Esophagus muscularis mucosa (tissue), 4 donors: ENCODE data around the gene EMD. TPM values are rescaled to one million over a fixed set of nuclear protein-coding genes. Genes with fewer than 3 reads are reported as not detected.
A peak's percentile ranks its signal among the peaks of the same experiment; 100 is the strongest.

ENCODE experiments used
- DNase-seq: peaks from one replicate; pipeline ENCODE4 v3.0.0-alpha.2; 2017; ENCODE audit errors: extremely low spot score
- H3K27ac ChIP-seq, 4 donors: fragments of 200-600 bp; sonication (generic); replicated peaks in 1 of 4; 1 replicate in 3 of 4; 2 replicates in 1 of 4; pipeline ENCODE4 v1.5.1; 2016 to 2019; ENCODE audit warnings: mild to moderate bottlenecking in 1 of 4
- H3K27me3 ChIP-seq, 4 donors: fragments of 200-600 bp; sonication (generic); one replicate each; pipeline versions ENCODE4 v1.5.1 to v1.6.0; 2016 to 2019
- H3K36me3 ChIP-seq, 4 donors: fragments of 200-600 bp; sonication (generic); one replicate each; pipeline ENCODE4 v1.5.1; 2016 to 2019
- H3K4me1 ChIP-seq, 4 donors: fragments of 200-600 bp; sonication (generic); one replicate each; pipeline ENCODE4 v1.5.1; 2016 to 2019
- H3K4me3 ChIP-seq, 4 donors: fragments of 200-600 bp; sonication (generic); 1 replicate in 2 of 4; 2 replicates in 2 of 4; pipeline ENCODE4 v1.5.1; 2016 to 2019; ENCODE audit warnings: mild to moderate bottlenecking in 4 of 4, moderate library complexity in 1 of 4
- H3K9me3 ChIP-seq, 4 donors: fragments of 200-600 bp; sonication (generic); 1 replicate in 3 of 4; 2 replicates in 1 of 4; pipeline ENCODE4 v1.5.1; 2016 to 2019
- CTCF ChIP-seq, 3 experiments: fragments of 200-600 bp in 2 of 3; fragments of 450-650 bp in 1 of 3; sonication (generic) in 2 of 3; IDR thresholded peaks; one replicate each; pipeline ENCODE4 v1.5.1; 2017 to 2019; ENCODE audit warnings: antibody characterized with exemption in 3 of 3, mild to moderate bottlenecking in 2 of 3, moderate library complexity in 1 of 3
- EP300 ChIP-seq: sonication (generic); formaldehyde crosslinking; IDR thresholded peaks from one replicate; pipeline ENCODE4 v1.6.1; 2017; ENCODE audit warnings: antibody characterized with exemption
- POLR2A ChIP-seq: fragments of 450-650 bp; IDR thresholded peaks from one replicate; pipeline ENCODE4 v1.6.1; 2017; ENCODE audit warnings: antibody characterized with exemption, moderate library complexity, mild to moderate bottlenecking, low read depth
- POLR2AphosphoS5 ChIP-seq, 2 donors: sonication (generic); formaldehyde crosslinking; IDR thresholded peaks; one replicate each; pipeline ENCODE4 v1.6.1; 2017; ENCODE audit warnings: antibody characterized with exemption in 2 of 2
- WGBS: methylation state at CpG from one replicate; pipeline ENCODE4 v1.1.5; 2018; 5-methylcytosine and 5-hydroxymethylcytosine counted together
- intact Hi-C: fragments of 100-400 bp; cut with DNase I; formaldehyde crosslinking; loops from one replicate; pipeline ENCODE4 v1.15.1; 2023
- total RNA-seq, 4 donors: library from RNA; depleted of rRNA; stranded (reverse); fragments of >200 nt; gene quantifications; one replicate each; pipeline versions ENCODE4 v1.1.0 to v1.2.1, GENCODE V29; 2016

EMD gene
- total RNA-seq, 4 donors from 2014 or later, result 37.0 to 64.7 (median 57.7) TPM

DNA sequence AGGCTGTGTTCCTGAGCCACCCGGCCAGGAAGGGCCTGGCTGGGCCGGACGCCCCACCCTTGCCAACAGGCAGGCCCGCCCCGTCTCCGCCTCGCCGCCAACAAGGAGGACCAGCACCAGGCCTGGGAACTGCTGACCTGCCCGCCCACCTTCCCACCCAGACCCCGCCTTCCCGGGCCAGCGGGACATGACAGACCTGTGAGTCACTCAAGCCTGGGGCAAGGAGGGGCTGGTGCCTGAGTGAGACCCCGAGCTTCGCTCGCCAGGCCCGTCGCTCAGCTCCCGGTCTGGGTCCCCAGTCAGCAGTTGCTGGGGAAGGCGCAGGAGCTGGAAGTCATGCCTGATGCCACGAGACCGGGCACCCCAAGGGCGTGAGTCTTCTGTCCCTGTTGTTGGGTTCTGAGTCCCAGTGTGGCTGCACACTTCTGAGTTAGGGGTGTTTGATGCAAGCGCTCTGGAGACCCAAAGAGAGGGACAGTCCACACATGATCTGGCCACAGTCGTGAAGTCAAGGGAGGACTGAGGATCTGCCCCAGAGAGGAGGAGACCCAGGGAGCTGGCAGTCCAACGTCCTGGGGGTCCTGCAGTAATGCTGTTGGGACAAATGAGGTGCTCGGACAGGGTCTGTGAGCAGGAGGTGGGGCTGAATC, 30.3 kb downstream of the EMD start, which contains the start of gene DNASE1L1:
Gene DNASE1L1, minus strand, starts transcription at position 33 of the 650 bp plus-strand sequence. CDS start 3,686 bp downstream, outside the sequence.
- H3K27ac ChIP-seq, result peak within 1 kb of the TSS; percentile 55 to 73 (median 66)
- 51% methylated on average over 16 of the region's 26 CpGs for WGBS
- H3K36me3 ChIP-seq, result peaks cover 0 to 12% (median 5%) of the 10 kb centered on the region in 4 donors

DNA sequence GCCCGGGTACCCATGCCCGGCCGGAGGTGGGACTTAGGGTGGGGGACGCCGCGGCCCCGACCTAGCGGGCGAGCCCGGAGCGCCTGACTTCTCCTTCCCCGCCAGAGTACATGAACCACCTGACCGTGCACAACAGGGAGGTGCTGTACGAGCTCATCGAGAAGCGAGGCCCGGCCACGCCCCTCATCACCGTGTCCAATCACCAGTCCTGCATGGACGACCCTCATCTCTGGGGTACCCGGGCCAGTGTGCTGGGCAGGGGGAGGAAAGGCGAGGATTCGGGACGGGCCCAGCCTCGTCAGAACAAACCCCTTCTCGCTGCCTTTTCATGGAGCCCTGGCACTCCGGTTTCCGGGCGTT, 32.9 kb downstream of the EMD start:
- Histone ChIP-seq H3K4me1 (peaks cover 3 to 27% (median 19%) of the 10 kb centered on the region in 4 donors), H3K9me3 (no peaks in the 10 kb centered on the region), H3K4me3 (peak overlapping the region; percentile 73 to 78 (median 76)), H3K36me3 (peaks cover 0 to 22% (median 6%) of the 10 kb centered on the region in 4 donors), H3K27me3 (no peaks in the 10 kb centered on the region), H3K27ac (peak overlapping the region; percentile 92 to 95 (median 94))
- TF ChIP-seq POLR2AphosphoS5 (IDR thresholded peaks at IDR 0.05) (peak; percentile 65 to 68), POLR2A (no peak)
- 57% methylated on average over 8 of the region's 29 CpGs for WGBS
- intact Hi-C loops, result no loop called here
- DNase-seq, result no peak

More for the DNA sequence above, 30.3 kb downstream of the EMD start, which contains the start of gene DNASE1L1:
- TF ChIP-seq POLR2A (no peak), EP300 (no peak), POLR2AphosphoS5 (IDR thresholded peaks at IDR 0.05) (peak; percentile 44 to 49)
- DNase-seq, result no peak
- intact Hi-C loops, result no loop called here
- Histone ChIP-seq H3K4me3 (peak within 1 kb of the TSS; percentile 34 to 49 (median 38)), H3K4me1 (peaks cover 3 to 27% (median 19%) of the 10 kb centered on the region in 4 donors), H3K27me3 (no peaks in the 10 kb centered on the region), H3K9me3 (no peaks in the 10 kb centered on the region)

DNA sequence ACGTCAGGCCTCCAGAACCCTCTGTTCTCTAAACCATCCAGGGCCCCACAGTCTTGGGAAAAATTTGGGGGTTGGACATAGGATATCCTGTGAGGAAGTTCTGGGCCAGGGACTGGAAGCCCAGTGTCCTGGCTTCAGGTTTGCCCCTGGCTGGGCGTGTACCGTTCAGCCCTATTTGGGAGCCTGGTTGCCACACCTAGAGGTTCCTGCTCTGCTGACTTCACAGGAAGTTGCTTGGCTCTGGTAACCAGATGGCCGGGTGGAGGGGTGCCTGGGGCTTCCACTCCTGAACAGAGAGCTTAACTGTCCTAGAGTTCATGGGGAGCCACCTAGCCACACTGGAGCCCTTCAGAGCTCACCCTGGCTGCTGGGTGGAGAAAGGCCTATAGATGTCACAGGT, 33.4 kb downstream of the EMD start:
- Histone ChIP-seq H3K27me3 (no peaks in the 10 kb centered on the region), H3K4me1 (peaks cover 3 to 27% (median 19%) of the 10 kb centered on the region in 4 donors), H3K36me3 (peaks cover 0 to 22% (median 6%) of the 10 kb centered on the region in 4 donors), H3K9me3 (no peaks in the 10 kb centered on the region), H3K27ac (peak overlapping the region; percentile 92 to 95 (median 94)), H3K4me3 (peak overlapping the region; percentile 73 to 78 (median 76))
- 67% methylated on average over 2 of the region's 4 CpGs for WGBS
- DNase-seq, result no peak
- TF ChIP-seq EP300 (no peak), POLR2A (no peak), POLR2AphosphoS5 (IDR thresholded peaks at IDR 0.05) (no peak), CTCF (IDR thresholded peaks at IDR 0.05) (no peak)
- intact Hi-C loops, result no loop called here

GRCh38 chrX:154413142-154413541, 34.0 kb downstream of the EMD start:
- Histone ChIP-seq H3K4me3 (no peak overlapping the region), H3K27ac (peak overlapping the region in 3 of 4 donors; percentile 94 to 95 (median 94)), H3K4me1 (peaks cover 3 to 27% (median 19%) of the 10 kb centered on the region in 4 donors), H3K36me3 (peaks cover 0 to 22% (median 6%) of the 10 kb centered on the region in 4 donors), H3K9me3 (no peaks in the 10 kb centered on the region), H3K27me3 (no peaks in the 10 kb centered on the region)
- intact Hi-C loops, result no loop called here
- TF ChIP-seq POLR2AphosphoS5 (IDR thresholded peaks at IDR 0.05) (no peak), CTCF (IDR thresholded peaks at IDR 0.05) (no peak), POLR2A (no peak), EP300 (no peak)
- no peak for DNase-seq
- WGBS, result no CpG with 5 or more reads among the region's 8 CpGs

- Histone ChIP-seq H3K4me3 (no peak overlapping the region), H3K9me3 (no peaks in the 10 kb centered on the region), H3K4me1 (peaks cover 8 to 21% (median 14%) of the 10 kb centered on the region in 4 donors), H3K27ac (no peak overlapping the region), H3K36me3 (peaks cover 0 to 36% (median 11%) of the 10 kb centered on the region in 4 donors), H3K27me3 (no peaks in the 10 kb centered on the region)
- intact Hi-C loops, result no loop called here
- TF ChIP-seq CTCF (IDR thresholded peaks at IDR 0.05) (no peak), EP300 (no peak)
- DNase-seq, result no peak
- whole genome bisulfite sequencing, result 71% methylated on average over 7 of the region's 7 CpGs
Measured at GRCh38 chrX:154417157-154417556, 38.1 kb downstream of the EMD start.
